Prostate gland (tissue), 2 donors: ENCODE data around the gene PDGFRB.

Experiments used
- CTCF ChIP-seq, 4 experiments: fragments of 200-600 bp in 2 of 4; fragments of 450-650 bp in 2 of 4; sonication (generic) in 2 of 4; IDR thresholded peaks; 1 replicate in 3 of 4; 2 replicates in 1 of 4; pipeline ENCODE4 v1.5.1; 2016 to 2019; ENCODE audit warnings: antibody characterized with exemption in 4 of 4, mild to moderate bottlenecking in 2 of 4, moderate library complexity in 2 of 4
- POLR2A ChIP-seq: fragments of 450-650 bp; IDR thresholded peaks from one replicate; pipeline ENCODE4 v1.6.1; 2016; ENCODE audit warnings: antibody characterized with exemption, mild to moderate bottlenecking
- POLR2AphosphoS5 ChIP-seq: sonication (generic); formaldehyde crosslinking; IDR thresholded peaks from one replicate; pipeline ENCODE4 v1.6.1; 2017; ENCODE audit warnings: antibody characterized with exemption

GRCh38 chr5:150073086-150073625 is 82.5 kb downstream of the PDGFRB start:
- TF ChIP-seq CTCF (IDR thresholded peaks at IDR 0.05) (no peak), POLR2AphosphoS5 (no peak), POLR2A (no peak)
